ENCODE measurements around the gene E2F6. TPM values are rescaled to one million over a fixed set of nuclear protein-coding genes. Genes with fewer than 3 reads are reported as not detected.
A peak's percentile ranks its signal among the peaks of the same experiment; 100 is the strongest.

The E2F6 gene
- total and polyA plus RNA-seq, 2 of the 13 experiments (the other 11 are each of a cell fraction or from before 2014, with no cell fraction given), result 27.3 to 36.0 TPM

DNA sequence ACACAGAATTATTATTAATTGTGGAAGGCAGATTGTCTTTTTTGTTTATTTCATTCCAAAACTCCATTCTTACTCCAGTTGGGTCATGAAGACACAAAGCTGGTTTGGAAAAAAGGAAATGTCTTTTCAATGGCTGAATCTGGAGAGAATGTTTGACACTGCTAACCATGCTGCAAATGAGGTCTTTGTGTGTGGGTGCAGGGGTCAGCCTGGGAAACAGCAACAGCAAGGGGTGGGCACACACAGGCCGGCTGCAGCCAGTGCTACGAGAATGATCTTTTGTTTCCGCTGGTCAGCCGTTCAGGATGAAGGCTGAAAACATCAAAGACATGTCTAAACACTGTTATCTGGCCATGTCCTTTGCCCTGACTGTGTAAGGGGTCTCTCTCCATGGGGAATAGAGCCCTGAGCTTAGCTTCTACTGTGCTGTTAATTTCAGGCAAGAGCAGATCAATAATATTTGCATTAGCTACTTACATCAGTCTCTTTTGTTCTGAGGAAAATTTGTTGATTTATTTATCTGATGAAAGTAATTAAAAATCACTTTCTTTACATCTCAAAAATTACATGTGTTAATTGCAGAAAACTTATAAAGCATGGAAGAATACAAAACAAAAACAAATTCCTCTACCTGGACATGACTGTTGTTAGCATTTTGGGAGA lies 33.3 kb upstream of the E2F6 start (continued):
- TF ChIP-seq, protein P1, sequence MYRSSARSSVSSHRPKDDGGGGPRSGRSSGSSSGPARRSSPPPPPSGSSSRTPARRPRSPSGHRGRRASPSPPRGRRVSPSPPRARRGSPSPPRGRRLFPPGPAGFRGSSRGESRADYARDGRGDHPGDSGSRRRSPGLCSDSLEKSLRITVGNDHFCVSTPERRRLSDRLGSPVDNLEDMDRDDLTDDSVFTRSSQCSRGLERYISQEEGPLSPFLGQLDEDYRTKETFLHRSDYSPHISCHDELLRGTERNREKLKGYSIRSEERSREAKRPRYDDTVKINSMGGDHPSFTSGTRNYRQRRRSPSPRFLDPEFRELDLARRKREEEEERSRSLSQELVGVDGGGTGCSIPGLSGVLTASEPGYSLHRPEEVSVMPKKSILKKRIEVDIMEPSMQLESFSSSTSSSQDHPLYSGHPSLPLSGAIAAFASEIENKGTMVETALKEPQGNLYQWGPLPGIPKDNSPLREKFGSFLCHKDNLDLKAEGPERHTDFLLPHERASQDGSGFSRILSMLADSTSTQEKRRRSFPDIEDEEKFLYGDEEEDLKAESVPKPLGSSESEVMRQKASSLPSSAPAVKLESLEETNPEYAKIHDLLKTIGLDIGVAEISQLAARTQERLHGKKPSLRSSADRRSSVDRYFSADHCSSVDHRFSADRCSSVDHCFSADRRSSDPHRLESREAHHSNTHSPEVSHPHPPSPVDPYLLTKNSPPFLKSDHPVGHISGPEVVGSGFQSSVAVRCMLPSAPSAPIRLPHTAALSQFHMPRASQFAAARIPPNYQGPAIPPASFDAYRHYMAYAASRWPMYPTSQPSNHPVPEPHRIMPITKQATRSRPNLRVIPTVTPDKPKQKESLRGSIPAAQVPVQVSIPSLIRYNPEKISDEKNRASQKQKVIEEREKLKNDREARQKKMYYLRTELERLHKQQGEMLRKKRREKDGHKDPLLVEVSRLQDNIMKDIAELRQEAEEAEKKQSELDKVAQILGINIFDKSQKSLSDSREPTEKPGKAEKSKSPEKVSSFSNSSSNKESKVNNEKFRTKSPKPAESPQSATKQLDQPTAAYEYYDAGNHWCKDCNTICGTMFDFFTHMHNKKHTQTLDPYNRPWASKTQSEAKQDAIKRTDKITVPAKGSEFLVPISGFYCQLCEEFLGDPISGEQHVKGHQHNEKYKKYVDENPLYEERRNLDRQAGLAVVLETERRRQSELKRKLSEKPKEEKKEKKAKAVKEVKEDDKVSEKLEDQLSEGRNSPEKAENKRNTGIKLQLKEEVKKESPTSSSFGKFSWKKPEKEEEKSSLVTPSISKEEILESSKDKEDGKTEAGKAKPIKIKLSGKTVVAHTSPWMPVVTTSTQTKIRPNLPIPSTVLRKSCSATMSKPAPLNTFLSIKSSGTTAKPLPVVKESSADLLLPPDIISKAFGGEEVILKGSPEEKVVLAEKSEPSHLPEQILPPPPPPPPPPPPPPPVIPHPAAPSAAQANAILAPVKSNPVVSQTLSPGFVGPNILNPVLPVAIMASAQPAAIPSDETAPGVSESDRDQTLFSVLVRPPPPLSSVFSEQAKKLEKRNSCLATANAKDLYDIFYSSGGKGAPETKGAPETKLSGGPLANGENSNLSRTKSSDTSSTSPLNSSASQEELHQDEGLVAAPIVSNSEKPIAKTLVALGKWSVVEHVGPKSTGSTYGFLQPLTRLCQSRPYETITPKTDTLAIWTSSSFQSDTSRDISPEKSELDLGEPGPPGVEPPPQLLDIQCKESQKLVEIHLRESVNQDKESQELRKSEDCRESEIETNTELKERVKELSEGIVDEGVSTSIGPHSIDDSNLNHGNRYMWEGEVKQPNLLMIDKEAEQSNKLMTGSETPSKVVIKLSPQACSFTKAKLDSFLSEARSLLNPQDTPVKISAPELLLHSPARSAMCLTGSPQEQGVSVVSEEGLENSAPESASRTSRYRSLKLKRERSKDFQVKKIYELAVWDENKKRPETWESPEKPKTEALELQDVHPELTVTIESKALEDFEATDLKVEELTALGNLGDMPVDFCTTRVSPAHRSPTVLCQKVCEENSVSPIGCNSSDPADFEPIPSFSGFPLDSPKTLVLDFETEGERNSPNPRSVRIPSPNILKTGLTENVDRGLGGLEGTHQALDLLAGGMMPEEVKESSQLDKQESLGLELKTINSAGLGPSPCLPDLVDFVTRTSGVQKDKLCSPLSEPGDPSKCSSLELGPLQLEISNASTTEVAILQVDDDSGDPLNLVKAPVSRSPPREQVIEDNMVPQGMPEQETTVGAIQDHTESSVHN (CRISPR knock-in tag; IDR thresholded peaks at IDR 0.05), result no peak; the same call in none of the 2 replicates
- TF ChIP-seq RBAK (CRISPR knock-in tag; IDR thresholded peaks at IDR 0.05) (peak; percentile 79), ZKSCAN5 (CRISPR knock-in tag; IDR thresholded peaks at IDR 0.05) (no peak), ELF1 (CRISPR knock-in tag; IDR thresholded peaks at IDR 0.05) (peak; percentile 44; the same call in 1 of the 2 replicates), NR1H2 (CRISPR knock-in tag; IDR thresholded peaks at IDR 0.05; ENCODE audit: borderline replicate concordance, low read depth) (no peak), YEATS4 (CRISPR knock-in tag; IDR thresholded peaks at IDR 0.05; ENCODE audit: borderline replicate concordance) (peak; percentile 94), ZNF614 (CRISPR knock-in tag; IDR thresholded peaks at IDR 0.05; ENCODE audit: borderline replicate concordance) (peak; percentile 98), MTA1 (CRISPR knock-in tag; IDR thresholded peaks at IDR 0.05; ENCODE audit: borderline replicate concordance) (peak; percentile 97)
- TF ChIP-seq, protein P2, sequence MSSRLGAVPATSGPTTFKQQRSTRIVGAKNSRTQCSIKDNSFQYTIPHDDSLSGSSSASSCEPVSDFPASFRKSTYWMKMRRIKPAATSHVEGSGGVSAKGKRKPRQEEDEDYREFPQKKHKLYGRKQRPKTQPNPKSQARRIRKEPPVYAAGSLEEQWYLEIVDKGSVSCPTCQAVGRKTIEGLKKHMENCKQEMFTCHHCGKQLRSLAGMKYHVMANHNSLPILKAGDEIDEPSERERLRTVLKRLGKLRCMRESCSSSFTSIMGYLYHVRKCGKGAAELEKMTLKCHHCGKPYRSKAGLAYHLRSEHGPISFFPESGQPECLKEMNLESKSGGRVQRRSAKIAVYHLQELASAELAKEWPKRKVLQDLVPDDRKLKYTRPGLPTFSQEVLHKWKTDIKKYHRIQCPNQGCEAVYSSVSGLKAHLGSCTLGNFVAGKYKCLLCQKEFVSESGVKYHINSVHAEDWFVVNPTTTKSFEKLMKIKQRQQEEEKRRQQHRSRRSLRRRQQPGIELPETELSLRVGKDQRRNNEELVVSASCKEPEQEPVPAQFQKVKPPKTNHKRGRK (CRISPR knock-in tag; IDR thresholded peaks at IDR 0.05), result no peak; the same call in 1 of the 2 replicates
- TF ChIP-seq, protein P3, sequence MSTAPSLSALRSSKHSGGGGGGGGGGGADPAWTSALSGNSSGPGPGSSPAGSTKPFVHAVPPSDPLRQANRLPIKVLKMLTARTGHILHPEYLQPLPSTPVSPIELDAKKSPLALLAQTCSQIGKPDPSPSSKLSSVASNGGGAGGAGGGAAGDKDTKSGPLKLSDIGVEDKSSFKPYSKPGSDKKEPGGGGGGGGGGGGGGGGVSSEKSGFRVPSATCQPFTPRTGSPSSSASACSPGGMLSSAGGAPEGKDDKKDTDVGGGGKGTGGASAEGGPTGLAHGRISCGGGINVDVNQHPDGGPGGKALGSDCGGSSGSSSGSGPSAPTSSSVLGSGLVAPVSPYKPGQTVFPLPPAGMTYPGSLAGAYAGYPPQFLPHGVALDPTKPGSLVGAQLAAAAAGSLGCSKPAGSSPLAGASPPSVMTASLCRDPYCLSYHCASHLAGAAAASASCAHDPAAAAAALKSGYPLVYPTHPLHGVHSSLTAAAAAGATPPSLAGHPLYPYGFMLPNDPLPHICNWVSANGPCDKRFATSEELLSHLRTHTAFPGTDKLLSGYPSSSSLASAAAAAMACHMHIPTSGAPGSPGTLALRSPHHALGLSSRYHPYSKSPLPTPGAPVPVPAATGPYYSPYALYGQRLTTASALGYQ (CRISPR knock-in tag; IDR thresholded peaks at IDR 0.05), result peak; percentile 99
- TF ChIP-seq, protein P4, sequence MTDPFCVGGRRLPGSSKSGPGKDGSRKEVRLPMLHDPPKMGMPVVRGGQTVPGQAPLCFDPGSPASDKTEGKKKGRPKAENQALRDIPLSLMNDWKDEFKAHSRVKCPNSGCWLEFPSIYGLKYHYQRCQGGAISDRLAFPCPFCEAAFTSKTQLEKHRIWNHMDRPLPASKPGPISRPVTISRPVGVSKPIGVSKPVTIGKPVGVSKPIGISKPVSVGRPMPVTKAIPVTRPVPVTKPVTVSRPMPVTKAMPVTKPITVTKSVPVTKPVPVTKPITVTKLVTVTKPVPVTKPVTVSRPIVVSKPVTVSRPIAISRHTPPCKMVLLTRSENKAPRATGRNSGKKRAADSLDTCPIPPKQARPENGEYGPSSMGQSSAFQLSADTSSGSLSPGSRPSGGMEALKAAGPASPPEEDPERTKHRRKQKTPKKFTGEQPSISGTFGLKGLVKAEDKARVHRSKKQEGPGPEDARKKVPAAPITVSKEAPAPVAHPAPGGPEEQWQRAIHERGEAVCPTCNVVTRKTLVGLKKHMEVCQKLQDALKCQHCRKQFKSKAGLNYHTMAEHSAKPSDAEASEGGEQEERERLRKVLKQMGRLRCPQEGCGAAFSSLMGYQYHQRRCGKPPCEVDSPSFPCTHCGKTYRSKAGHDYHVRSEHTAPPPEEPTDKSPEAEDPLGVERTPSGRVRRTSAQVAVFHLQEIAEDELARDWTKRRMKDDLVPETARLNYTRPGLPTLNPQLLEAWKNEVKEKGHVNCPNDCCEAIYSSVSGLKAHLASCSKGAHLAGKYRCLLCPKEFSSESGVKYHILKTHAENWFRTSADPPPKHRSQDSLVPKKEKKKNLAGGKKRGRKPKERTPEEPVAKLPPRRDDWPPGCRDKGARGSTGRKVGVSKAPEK (CRISPR knock-in tag; IDR thresholded peaks at IDR 0.05; ENCODE audit: borderline replicate concordance), result peak; percentile 96; the same call in 1 of the 2 replicates

All from HepG2 (cell line).